GM18507 (cell line): ENCODE results near the gene GIMAP7.
"Not testable (repeated sequence)": the region's sequence is repeated elsewhere in the genome, so short reads cannot be mapped to it uniquely, and the experiment has no call there.

Experiments
- DNase-seq: peaks from one replicate; pipeline ENCODE4 v3.0.0; 2011; ENCODE audit warnings: low read depth; ENCODE audit not compliant: insufficient read length; ENCODE audit errors: extremely low spot score
- FAIRE-seq: peaks from 2 replicates; lab custom pipeline; 2011; peaks lifted over from hg19 to GRCh38; lab: Jason Lieb, UNC

Gene GIMAP7

DNA sequence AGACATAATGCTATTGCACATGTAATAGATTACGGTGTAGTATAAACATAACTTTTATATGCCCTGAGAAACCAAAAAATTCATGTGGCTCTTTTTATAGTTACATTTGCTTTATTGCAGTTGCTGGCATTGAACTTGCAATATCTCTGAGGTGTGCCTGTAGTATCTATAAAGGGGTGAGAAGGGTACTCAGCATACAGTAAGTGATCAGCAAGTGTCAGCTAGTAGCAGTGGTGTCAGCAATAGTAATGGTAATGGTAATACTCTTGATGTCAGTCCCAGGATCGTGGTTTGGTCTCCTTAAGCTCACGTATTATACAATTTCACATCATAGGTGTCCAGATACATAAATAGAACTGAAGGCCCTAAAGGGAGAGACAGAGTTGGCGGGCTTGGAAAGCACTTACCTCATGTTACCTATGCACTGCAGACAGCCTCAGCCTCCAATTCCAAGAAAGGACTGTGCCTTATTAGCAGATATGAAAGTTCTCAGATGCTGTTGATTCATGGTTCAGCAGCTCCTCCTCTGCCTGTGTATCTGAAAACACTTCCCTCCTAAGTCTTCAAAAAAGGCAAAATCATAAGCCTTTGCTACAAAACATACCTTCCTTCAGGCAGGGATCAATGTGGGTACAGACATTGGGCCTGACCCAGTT is 6.6 kb upstream of the GIMAP7 start:
- FAIRE-seq (no peak), DNase-seq (no peak)

DNA sequence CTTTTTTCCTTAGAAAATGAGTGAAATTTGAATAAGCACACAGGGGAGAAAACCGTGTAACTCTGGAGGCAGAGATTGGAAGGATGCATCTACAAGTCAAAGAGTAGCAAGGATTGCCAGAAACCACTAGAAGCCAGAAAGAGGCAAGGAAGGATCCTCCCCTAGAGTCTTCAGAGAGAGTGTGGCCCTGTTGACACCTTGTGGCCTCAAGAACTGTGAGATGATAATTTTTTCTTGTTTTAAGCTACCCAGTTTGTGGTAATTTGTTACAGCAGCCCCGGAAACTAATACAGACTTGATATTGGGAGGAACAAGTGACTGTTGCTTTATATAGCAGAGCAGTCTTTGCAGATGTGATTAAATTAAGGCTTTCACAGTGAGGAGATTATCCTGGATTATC is 3.6 kb upstream of the GIMAP7 start:
- DNase-seq (no peak), FAIRE-seq (no peak)

DNA sequence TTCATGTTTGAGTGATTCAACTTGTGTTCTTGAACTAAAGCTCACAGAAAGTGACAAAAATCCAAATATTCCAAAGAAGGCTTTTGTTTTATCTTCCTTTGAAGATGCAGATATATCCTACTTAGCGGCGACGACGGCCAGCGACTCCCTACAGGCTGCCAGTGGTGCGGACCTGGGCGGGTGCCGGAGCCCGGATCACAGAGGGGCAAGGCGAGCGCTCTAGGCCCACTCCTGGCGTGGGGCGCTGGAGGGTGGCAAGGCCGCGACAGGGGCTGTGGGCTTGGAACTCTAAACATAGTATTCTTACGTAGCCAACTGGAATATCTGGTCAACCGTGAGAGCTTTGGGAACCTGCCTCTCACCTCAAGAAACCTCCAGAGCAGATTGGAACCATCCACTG is 914 bp upstream of the GIMAP7 start:
- no peak for FAIRE-seq
- DNase-seq, result no peak

DNA sequence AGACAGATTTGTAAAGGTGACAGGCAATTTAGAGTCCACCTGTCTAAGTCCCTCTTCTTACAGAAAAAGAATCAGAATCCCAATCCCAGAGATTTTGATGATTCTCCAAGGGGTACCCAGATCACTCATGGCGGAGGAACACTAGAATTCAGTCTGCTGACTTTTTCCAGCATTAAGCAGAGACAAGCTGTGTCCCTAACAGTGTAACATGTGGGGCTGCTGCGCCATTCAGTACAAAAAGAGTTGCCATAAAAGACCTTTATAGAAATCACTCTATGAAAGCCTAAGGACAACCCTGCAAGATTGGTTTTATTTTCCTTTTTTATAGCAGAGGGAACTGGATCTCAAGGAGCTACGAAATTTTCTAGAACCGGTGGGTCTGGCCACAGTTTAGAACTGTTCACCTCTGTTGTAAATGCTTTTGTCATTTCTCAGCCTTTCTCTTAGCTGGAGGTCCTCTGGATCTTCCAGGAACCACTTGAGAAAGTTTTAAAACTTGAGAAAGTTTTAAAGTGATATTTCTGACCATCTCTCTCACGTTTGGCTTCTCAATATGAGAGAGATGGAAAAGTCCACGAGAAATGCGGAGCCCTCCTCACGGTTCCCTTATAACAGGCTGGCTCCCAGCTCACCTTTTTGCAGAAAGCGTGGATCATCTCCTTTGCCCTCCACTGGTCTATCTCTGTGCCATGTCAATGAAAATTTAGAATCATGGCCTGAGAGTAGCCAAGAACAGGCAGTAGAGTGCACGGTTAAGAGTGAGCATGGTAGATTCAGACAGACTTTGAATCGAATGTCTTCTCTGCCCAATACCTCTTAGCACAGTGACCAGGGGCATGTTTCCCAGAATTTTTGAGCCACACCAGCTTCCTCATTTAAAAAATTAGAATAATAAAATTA is 826 bp downstream of the GIMAP7 start:
- no peak for DNase-seq
- peak; percentile 45 for FAIRE-seq

DNA sequence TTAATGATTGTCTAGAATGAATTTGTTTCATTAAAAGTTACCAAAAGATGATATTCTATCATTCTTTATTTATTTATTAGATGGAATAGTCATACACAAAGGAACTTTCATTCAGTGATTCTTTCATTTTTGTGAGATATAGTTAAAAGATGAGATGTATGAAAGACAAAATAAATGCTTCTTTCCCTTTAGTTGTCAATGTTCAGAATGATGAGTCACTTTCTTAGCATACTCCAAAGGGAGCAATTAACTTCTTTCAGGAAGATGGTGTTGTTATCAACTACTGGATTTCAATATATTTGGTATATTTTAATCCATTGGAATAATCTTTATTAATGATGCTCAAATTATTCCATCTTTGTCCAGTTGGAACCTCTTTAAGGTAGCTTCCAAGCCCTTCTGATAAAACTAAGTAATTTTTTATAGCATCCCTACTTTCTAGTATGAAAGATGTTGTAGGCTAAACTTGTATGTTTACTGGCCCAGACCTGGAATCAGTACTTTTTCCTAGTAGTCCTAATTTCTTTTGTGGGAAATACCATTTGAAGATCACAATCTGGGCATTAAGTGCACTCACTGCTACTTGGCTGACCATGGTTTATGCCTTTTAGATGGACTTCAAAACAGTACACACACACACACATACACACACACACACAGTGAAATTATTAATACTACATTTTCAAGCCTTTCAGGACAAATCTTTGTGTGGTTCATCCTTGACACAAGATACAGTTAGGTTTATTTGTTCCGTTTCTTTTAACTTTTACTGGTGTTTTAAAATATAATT is 2.5 kb downstream of the GIMAP7 start:
- DNase-seq (no peak), FAIRE-seq (no peak)

DNA sequence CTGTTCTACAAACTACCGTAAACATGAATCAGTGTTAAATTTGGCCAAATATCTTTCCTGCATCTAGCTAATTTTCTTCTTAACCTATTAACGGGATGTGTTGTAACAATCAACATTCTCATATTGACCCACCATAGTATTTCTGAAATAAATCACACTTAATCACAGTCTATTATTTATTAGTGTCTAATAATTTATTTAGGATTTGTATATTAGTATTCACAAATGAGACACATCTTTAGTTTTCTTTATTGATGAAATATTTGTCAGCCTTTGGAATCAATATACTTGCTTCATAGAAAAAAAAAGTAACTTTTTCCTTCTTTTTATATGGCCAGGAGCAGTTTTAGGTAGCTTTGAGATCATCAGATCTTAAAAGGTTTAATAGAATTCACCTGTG is 4.6 kb downstream of the GIMAP7 start:
- FAIRE-seq (no peak), DNase-seq (no peak)

DNA sequence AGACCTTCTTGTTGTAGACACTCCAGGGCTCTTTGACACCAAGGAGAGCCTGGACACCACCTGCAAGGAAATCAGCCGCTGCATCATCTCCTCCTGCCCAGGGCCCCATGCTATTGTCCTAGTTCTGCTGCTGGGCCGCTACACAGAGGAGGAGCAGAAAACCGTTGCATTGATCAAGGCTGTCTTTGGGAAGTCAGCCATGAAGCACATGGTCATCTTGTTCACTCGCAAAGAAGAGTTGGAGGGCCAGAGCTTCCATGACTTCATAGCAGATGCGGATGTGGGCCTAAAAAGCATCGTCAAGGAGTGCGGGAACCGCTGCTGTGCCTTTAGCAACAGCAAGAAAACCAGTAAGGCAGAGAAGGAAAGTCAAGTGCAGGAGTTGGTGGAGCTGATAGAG is 5.5 kb downstream of the GIMAP7 start:
- no peak for DNase-seq
- no peak for FAIRE-seq

DNA sequence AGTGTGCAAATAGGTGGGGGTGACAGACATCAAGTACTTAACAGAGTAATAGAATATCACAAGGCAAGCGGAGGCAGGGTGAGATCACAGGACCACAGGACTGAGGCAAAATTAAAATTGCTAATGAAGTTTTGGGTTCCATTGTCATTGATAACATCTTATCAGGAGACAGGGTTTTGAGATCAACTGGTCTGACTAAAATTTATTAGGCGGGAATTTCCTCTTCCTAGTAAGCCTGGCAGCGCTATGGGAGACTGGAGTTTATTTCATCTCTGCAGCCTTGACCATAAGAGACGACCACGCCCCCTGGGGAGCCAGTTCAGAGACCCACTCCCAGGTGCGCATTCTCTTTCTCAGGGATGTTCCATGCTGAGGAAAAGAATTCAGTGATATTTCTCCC is 8.3 kb downstream of the GIMAP7 start:
- not testable (repeated sequence) for FAIRE-seq, DNase-seq

DNA sequence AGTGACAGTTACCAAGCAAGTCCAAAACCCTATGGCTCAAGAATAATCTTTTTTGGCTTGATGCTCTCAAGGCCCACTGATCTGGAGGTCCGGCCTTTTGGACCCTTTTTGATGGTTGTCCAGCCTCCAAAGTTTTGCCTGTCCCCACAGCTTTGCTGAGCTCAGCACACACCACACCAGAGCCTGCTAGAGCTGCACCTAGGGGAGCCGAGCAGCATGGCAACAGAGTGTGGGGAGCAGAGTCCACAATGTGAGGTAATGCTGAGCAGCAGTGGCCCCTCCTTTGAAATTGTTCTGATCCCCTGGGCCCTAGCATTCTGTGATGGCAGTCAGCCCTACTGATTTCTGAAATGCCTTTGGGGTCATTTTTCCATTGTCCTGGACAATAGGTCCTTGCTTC is 9.3 kb downstream of the GIMAP7 start:
- FAIRE-seq, result no peak

DNA sequence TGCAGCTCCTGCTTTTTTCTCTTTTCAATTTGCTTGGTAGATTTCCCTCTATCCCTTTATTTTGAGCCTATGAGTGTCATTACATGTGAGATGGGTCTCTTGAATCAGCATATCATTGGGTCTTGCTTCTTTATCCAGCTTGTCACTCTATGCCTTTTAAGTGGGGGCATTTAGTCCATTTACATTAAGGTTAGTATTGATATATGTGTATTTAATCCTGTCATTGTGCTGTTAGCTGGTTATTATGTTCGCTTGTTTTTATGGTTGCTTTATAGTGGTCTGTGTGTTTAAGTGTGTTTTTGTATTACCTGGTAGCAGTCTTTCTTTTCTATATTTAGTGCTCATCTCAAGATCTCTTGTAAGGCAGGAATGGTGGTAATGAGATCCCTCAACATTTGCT is 17.0 kb downstream of the GIMAP7 start:
- FAIRE-seq (no peak), DNase-seq (no peak)

More for the DNA sequence above, 9.3 kb downstream of the GIMAP7 start:
- no peak for DNase-seq

DNA sequence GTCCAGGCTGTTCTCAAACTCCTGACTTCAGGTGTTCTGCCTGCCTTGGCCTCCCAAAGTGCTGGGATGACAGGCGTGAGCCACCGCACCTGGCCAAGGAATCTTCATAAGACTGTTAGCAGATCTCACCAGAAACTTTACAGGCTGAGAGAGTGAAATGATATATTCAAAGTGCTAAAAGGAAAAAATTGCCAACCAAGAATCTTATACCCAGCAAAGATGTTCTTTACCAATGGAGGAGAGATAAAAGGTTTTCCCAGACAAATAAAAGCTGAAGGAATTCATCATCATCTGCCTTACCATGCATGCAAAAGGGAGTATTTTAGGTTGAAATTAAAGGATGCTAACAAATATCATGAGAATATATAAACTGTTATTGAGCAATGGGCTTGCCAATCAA is 23.6 kb downstream of the GIMAP7 start:
- FAIRE-seq (no peak), DNase-seq (no peak)

DNA sequence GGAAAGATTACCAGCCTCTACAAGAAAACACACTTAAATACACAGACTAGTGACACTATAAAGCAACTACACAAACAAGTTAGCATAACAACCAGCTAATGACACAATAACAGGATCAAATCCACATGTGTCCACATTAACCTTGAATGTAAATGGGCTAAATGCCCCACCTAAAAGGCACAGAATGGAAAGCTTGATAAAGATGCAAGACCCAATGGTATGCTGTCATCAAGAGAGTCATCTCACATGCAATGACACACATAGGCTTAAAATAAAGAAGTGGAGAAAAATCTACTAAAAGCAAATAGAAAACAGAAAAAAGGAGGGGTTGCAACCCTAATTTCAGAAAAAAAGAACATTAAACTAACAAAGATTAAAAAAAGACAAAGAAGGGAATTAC is 38.5 kb downstream of the GIMAP7 start:
- FAIRE-seq (no peak), DNase-seq (no peak)

DNA sequence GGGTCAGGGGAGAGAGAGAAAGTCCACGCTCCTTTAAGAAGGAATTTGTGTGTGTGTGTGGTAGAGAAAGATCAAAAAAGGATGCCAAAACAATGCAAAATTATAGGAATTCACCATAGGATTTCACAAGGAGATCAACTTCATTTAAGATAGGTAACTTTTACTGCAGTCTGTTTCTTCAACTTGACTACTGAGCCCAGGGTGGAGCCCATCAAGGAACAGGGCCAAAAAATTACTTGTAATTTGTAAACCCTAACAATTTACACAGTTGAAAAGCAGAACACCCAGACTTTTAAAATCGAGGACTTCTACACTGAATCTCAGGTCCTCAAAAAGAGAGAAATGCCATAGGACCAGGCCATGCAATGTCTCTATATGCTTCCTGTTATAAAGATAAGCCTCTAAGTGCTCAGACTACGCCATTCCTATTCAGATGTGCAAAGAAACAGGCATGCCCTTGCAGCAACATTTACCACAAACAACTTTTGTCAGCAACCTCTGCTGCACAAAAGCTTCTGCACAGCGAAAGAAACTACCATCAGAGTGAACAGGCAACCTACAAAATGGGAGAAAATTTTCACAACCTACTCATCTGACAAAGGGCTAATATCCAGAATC is 42.0 kb downstream of the GIMAP7 start:
- FAIRE-seq (no peak), DNase-seq (no peak)

DNA sequence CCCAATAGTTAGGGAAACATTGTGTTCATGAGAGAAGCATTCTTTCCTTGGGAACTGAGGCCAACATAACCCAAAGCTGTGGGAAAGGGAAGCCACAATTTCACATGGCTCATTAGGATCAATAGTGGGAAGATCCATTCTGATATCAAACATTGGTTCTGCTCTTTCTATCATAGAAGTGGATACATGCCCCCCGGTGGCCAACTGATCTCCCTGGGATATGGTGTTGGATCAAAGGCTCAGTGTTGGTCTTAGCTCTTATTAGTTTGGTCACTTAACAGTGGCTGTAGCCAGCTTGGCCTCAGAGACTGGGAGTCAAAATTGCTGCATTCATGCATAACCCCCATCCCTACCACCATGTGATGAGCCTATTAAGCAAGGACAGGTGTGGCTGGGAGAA is 45.8 kb downstream of the GIMAP7 start:
- no peak for FAIRE-seq
- DNase-seq, result no peak

DNA sequence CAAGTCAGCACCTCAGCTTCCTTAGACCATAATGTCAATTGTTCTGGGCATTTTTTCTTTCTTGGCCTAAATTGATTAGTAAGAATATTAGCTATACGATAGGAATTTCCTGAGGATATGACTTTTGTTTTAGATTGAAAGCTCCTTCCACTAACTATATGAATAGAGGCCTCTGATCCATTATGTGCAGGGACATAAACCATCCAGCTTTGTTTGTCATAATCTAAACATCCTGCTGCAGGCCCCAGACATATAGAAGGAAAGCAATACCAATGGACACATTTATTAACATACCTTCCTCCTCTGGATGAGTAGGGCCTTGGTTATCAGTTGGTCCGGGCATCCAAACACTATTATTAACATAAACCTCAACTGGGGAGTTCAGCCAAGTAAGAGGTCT is 48.2 kb downstream of the GIMAP7 start:
- no peak for DNase-seq
- no peak for FAIRE-seq

DNA sequence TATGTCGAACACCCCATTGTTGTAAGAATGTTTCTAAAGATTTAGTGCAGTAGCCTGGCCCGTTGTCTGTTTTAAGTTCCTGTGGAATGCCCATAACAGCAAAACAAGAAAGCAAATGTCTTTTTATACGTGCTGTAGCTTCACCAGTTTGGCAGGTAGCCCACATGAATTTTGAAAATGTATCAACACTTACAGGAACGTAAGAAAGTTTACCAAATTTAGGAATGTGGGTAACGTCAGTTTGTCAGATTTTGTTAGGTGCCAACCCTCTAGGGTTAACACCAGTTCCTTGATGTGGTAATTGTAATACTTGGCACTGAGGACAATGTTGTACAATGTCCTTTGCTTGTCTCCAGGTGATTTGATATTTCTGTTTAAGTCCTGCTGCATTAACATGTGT is 49.3 kb downstream of the GIMAP7 start:
- DNase-seq (no peak), FAIRE-seq (no peak)

DNA sequence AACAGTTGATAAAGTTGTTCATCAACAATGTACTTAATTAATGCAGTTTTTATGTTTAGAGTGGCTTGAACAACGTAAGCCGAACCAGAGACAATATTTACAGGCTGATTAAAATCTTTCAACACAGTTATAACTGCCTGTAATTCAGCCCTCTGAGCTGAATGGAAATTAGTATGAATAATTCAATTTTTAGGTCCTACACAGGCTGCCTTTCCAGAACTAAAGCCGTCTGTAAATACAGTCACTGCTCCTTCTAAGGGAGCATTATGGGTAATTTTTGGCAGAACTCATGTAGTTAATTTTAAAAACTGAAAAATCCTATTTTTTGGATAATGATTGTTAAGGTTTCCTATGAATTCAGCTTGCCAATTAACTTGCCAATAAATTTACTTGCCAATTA is 49.9 kb downstream of the GIMAP7 start:
- FAIRE-seq (no peak), DNase-seq (no peak)

DNA sequence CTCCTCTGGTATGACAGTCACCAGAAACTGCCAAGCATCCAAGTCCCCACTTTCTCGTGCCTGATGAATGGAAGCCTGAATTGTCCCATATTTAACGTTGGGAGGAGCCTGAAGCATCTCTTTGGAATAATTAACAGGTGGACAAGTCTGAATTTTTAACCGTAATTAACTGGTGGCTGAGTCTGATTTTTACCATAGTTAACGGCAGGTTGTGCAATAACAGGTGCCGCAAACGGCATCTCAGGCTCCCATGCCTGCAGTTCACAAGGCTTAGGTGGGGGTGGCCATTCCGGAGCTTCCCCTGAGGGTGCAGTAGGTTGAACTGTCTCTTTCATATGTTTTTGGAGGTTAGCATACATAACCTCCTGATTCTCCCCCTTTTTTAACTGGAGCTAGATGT is 50.6 kb downstream of the GIMAP7 start:
- DNase-seq (no peak), FAIRE-seq (no peak)

DNA sequence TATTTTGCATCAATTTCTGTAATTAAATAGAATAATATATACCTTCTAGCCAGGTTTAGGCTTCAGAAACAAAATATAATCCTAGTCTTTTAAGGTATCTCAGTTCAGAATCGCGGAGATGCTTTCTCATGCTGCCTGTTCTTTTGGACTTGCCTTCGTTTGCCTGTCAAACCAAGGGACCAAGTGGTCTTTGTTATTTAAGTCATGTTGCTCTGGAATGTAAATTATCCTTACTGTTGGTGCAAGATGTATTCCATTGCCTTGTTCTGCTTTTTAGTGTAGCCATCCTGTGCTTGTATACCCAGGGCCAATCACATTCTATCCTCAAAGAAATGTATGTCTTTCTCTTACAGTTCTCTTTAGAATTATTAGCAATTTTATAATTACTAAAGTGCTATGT is 51.5 kb downstream of the GIMAP7 start:
- no peak for FAIRE-seq
- DNase-seq, result no peak

DNA sequence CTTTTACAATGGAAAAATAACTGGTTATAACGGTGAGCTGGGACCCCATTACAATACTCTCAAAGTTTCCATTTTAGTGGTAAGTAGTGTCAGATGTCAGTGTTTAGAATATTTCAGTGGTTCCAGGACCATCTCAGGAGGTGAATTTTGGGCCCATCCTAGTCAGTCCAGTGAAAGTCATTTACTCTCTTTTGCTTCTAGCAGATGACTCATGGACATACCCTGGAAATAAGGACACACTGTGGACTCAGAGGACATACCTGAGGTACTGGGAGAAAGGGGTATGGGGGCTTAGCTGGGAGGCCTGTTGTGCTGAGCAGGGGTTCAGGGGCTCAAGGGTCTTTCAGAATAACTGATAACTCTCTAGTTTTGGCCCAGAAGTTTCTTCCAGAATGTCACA is 51.9 kb downstream of the GIMAP7 start:
- DNase-seq, result no peak
- FAIRE-seq, result no peak
